ENCODE data around the gene WDR70.

Gene WDR70

DNA sequence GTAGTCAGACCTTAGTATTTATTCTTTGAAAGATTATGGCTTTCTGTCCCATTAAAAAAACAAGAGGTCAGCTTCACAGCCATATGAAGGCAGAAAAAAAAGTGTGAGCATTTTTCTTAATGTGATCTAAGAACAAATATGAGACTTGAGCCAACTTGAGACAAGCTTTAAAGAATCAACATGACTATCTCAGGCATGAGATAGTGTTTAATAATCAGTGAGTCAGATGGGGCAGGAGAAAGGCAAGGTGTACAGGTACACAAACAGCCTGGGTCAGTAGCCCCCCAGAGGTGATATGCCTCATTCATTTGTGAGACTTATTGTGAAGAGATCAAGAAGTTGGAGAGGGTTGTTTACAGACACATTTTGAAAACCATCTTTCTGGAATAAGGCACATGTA lies 377.1 kb downstream of the WDR70 start:
- no peak for TF ChIP-seq CTCF (IDR thresholded peaks at IDR 0.05; ENCODE audit: low read depth, low read length)
- no peak overlapping the region for H3K4me3 ChIP-seq (replicated peaks in 1 of 2; ENCODE audit: low read depth in 2 of 2, low read length in 2 of 2)
- DNase-seq (ENCODE audit: low read depth in 2 of 2) = no peak

DNA sequence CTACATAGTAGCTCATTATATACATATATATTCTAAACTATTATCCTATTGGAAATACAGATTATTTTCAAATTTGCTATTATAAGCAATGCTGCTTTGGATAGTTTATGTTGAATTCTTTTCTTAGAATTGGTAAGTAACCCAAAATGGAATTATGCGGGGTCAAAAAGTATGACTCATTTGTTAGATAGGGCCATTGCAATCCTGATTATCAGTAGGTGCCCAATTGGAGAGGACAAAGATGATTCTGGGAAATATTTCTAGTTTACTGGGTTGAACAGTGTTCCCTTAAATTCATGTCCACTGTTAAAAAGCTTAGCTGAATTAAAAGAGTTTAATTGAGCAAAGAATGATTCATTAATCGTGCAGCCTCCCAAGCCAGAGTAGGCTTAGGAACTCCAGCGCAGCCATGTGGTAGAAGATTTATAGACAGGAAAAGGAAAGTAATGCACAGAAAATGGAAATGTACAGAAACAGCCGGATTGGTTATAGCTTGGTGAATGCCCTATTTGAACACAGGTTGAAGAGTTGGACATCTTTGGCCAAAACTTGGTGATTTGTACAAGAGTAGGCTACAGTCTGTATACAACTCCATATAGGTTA lies 379.0 kb downstream of the WDR70 start:
- H3K4me3 ChIP-seq (replicated peaks in 1 of 2; ENCODE audit: low read depth in 2 of 2, low read length in 2 of 2) = no peak overlapping the region
- peak in 1 of 2 donors; percentile 42 for DNase-seq (ENCODE audit: low read depth in 2 of 2)
- peak; percentile 20 for TF ChIP-seq CTCF (IDR thresholded peaks at IDR 0.05; ENCODE audit: low read depth, low read length)

DNA sequence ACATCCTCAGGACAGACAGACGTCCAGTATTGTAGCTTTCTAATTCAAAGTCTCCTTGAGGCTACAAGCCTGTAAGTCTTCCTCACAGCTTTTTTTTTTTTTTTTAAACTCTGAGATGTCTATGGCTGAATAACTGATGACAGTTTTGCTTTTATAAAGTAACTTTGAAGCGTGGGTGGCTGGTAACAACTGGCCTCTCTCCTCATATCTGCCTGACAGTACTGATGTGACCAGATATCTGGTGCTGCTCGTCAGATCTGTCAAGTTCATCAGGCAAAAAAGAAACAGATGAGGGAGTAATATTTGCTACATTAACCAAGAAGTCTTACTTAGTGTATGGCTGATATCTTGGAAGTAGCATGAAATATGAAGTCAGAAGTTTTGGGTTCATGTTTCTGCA lies 388.1 kb downstream of the WDR70 start:
- no peak for DNase-seq (ENCODE audit: low read depth in 2 of 2)
- no peak for TF ChIP-seq CTCF (IDR thresholded peaks at IDR 0.05; ENCODE audit: low read depth, low read length)
- H3K4me3 ChIP-seq (replicated peaks in 1 of 2; ENCODE audit: low read depth in 2 of 2, low read length in 2 of 2) = no peak overlapping the region

DNA sequence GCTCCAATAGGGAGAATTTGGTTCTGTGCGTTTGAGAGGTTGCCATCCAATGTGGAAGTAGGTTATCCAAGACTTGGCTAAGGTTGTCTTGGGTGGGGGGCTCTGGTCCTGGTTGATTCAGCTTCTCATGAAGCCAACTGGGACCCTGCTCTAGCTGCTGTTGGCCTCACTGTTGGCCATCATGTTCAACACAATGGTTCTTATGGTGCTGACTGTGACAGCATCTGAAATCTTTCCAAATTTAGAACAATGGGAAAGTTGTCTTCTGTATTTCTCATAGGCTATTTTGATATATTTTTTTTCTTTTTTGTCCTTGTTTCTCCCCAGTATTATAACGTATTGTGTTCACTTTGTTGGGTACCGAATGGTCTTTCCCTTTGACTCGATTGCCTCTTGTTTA lies 388.8 kb downstream of the WDR70 start:
- H3K4me3 ChIP-seq (replicated peaks in 1 of 2; ENCODE audit: low read depth in 2 of 2, low read length in 2 of 2) = no peak overlapping the region
- no peak for TF ChIP-seq CTCF (IDR thresholded peaks at IDR 0.05; ENCODE audit: low read depth, low read length)
- DNase-seq (ENCODE audit: low read depth in 2 of 2) = no peak

DNA sequence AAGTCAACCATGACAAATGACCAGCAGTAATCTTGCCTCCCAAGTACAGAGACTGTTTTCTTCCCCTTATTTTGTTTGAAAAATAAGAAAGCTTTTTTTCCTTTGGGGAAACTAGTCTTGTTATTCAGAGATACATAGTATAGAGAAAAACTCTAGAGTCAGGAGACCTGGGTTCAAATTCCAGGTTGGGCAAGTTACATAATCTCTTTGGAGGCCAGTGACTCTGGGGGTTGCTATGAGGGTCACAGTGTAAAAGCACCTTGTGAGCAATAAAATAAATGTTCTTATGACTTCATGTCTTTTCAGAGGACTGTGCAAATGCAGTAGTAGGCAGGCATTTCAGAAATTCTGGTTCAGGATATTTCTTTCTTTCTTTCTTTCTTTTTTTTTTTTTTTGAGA lies 389.3 kb downstream of the WDR70 start:
- H3K4me3 ChIP-seq (replicated peaks in 1 of 2; ENCODE audit: low read depth in 2 of 2, low read length in 2 of 2) = no peak overlapping the region
- DNase-seq (ENCODE audit: low read depth in 2 of 2) = no peak
- TF ChIP-seq CTCF (IDR thresholded peaks at IDR 0.05; ENCODE audit: low read depth, low read length) = no peak

GRCh38 chr5:37769108-37769507 lies 390.0 kb downstream of the WDR70 start:
- H3K4me3 ChIP-seq (replicated peaks in 1 of 2; ENCODE audit: low read depth in 2 of 2, low read length in 2 of 2) = no peak overlapping the region
- TF ChIP-seq CTCF (IDR thresholded peaks at IDR 0.05; ENCODE audit: low read depth, low read length) = no peak
- DNase-seq (ENCODE audit: low read depth in 2 of 2) = no peak

- no peak for TF ChIP-seq CTCF (IDR thresholded peaks at IDR 0.05; ENCODE audit: low read depth, low read length)
- DNase-seq (ENCODE audit: low read depth in 2 of 2) = no peak
These were observed 390.7 kb downstream of the WDR70 start for GRCh38 chr5:37769840-37770239.

More at GRCh38 chr5:37769840-37770239, 390.7 kb downstream of the WDR70 start:
- H3K4me3 ChIP-seq (replicated peaks in 1 of 2; ENCODE audit: low read depth in 2 of 2, low read length in 2 of 2) = no peak overlapping the region
